NCI-H187 (cell line): Measurements from ENCODE around the gene SCART1.
"Not testable (repeated sequence)": the region's sequence is repeated elsewhere in the genome, so short reads cannot be mapped to it uniquely, and the experiment has no call there.

Experiments used
- DNase-seq, 2 experiments: peaks; one replicate each; lab custom pipeline; 2025; lab: John Stamatoyannopoulos, UW

The SCART1 gene

GRCh38 chr10:133474027-133474426 lies 20.3 kb downstream of the SCART1 start:
- no peak for DNase-seq

GRCh38 chr10:133474665-133475424 lies 21.1 kb downstream of the SCART1 start:
- no peak for DNase-seq

- no peak for DNase-seq
Observed at GRCh38 chr10:133475425-133475734, 21.6 kb downstream of the SCART1 start.

- no peak for DNase-seq
Observed at GRCh38 chr10:133475821-133476640, 22.3 kb downstream of the SCART1 start.

GRCh38 chr10:133476641-133476990 lies 22.9 kb downstream of the SCART1 start:
- DNase-seq = no peak

DNA sequence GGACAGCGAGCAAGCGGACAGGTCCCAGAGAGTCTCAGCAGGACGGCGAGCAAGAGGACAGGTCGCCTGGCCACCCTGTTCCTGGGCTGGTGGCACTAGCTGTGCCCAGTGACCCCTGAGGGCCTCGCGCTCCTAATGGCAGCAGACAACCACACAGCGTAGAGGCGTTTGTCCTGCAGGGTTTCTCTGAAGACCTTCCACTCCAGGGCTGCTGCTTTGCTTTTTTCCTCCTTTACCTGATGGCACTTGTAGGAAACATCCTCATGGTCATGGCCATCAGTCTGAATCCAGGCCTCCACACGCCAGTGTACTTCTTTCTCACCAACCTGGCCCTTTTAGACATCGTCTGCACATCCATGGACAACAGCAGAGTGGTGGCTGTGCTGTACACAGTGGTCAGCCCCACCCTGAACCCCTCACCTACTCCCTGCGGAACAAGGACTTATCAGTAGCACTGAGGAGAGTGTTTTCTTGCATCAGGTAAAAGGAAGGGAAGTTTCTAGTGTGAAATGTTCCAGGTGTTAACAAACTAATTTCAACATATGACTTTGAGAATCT lies 27.4 kb downstream of the SCART1 start:
- no peak for DNase-seq

DNA sequence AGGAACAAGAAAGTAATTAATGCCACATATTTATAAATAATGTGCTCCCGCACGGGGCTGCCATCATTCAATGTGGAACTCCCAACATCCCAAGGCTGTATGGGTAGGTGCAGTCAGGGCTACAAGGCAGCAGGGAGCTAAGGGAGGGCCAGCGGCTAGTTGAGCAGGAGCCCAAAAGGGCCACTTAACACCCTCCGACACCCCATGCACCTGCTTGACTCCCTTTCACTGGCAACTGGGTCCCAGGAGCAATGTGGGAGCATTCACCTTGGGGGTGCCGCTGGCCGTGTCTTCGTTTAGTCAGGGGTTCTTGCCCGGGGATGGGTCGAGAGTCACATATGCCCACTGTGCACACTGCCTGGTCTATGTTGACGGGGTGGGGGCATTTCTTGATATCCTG lies 27.9 kb downstream of the SCART1 start:
- no peak for DNase-seq

- DNase-seq = no peak
Observed at GRCh38 chr10:133484818-133485217, 31.1 kb downstream of the SCART1 start.

GRCh38 chr10:133487085-133487484 lies 33.3 kb downstream of the SCART1 start:
- no peak for DNase-seq

GRCh38 chr10:133488354-133488753 lies 34.6 kb downstream of the SCART1 start:
- DNase-seq = no peak

DNA sequence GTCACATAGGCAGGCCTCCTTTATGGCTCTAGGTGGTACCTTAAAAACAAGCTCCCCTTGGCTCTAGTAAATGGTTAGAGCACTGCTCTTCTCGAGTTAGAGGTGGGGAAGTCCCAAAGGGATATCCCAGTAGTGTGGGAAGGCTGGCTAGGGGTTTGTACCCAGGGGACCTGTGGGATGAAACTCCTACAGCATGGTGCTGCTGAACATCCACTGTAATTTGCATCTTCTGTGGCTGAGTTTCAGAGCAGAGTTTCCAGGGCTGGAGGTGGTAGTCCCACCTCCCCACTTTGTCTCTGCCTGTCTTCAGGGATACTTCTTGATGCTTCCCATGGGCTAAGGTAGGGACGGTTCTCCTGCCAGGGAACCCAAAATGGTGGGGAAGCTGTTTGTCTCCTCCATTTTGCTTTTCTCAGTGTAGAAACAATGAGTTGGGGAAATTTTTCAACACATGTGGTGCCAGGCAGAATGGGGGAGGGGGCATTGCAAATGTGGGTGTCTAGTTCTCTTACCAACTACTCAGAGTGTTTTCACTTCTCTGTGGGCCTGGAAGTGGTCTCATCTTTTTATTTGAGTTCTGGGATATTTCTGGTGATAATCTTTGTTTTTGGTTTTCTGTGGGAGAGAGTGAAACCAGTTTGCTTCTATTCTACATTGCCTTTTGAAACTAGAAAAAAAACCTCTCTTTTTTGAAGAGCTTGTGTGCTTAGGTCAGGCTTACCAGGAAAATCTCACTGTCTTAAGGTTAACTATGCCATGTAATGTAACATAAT lies 36.3 kb downstream of the SCART1 start:
- DNase-seq = no peak

DNA sequence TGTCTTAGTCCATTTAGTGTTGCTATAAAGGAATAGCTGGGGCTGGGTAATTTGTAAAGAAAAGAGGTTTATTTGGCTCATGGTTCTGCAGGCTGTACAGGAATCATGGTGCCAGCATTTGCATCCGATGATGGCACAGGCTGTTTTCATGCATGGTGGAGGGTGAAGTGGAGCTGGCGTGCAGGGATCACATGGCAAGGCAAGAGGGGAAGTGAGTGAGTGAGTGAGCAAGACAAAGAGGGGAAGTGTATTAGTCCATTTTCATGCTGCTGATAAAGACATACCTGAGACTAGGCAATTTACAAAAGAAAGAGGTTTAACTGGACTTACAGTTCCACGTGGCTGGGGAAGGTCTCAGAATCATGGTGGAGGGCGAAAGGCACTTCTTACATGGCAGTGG lies 39.8 kb downstream of the SCART1 start:
- not testable (repeated sequence) for DNase-seq

- DNase-seq = not testable (repeated sequence)
Observed at GRCh38 chr10:133497363-133497762, 43.6 kb downstream of the SCART1 start.

DNA sequence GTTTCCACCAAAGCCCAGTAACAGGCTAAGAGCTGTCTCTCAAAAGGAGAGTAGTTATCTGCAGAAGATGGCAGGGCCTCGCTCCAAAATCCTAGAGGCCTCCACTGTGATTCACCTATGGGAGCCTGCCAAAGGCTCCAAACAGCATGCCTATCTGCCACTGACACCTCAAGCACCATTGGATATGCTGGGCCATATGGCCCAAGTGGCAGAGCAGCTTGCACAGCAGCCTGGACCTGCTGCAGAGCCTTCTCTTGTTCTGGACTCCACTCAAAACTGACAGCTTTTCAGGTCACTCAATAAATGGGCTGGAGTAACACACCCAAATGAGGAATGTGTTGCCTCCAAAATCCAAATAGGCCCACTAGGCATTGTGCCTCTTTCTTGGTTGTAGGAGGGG lies 45.4 kb downstream of the SCART1 start:
- not testable (repeated sequence) for DNase-seq

GRCh38 chr10:133500897-133501296 lies 47.2 kb downstream of the SCART1 start:
- DNase-seq = not testable (repeated sequence)

DNA sequence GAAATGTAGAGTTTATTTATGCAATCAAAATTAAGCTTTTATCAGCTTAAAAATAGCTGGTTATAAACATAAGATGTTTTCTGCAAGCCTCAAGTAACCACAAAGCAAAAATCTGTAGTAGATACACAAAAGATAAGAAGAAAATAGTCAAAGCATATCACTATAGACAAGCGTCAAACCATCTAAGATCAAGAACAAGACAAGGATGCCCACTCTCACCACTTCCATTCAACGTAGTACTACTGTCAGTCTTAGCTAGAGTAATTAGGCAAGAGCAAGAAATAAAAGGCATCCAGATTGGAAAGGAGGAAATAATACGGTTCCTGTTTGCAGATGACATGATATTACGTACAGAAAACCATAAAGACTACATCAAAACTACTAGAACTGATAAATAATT lies 56.0 kb downstream of the SCART1 start:
- DNase-seq = no peak

DNA sequence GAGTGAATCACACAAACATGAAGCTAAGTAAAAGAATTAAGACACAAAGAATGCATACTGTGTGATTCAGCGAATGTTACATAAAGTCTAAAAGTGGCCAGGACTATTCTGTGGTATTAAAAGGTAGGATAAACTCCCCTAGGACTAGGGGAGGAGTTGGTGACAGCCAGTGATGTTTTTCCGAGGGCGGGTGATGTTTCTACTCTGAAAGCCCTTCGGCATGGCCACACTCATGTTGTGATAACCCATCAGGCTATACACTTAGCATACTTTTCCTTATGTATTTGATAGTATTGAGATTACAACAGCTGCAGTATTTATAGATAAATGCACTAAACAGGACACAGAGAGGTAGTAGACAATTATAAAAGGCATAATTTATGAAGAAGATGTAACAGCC lies 57.7 kb downstream of the SCART1 start:
- DNase-seq = no peak

GRCh38 chr10:133511907-133512528 lies 58.3 kb downstream of the SCART1 start:
- no peak for DNase-seq

GRCh38 chr10:133515471-133515870 lies 61.7 kb downstream of the SCART1 start:
- DNase-seq = no peak

DNA sequence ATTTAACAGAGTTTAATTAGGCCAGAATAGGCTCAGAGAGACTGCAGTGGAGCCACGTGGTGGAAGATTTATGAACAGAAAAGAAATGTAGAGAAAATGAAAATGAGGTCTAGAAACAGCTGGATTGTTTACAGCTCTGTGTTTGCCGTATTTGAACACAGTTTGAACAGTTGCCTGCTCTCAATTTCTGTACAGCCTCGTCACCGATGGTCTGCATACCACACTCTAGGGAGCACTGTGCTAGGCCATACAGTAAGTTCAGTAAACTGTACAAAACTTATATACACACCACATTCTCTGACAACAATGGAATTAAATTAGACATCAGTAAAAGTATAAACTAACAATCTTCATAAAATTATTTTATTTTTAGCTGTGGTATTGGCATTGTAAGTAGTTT lies 62.3 kb downstream of the SCART1 start:
- DNase-seq = no peak

DNA sequence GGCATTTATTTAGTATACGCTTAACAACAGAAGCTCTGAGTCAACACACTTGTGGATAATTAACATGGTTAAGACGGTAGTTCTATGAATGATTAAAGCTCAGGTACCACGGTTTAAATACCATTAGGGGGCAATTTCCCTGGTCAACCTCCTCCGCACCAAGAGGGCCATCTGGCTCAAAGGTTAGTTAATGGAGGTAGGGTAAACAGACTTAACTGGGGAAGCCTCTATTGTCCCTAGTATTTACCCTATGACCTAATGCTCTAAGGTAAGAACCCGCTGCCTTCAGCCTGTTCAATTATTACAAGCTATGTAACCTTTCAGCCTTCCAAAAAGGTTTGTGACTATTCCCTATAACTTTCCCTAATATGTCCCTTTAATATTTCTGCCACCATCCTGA lies 64.8 kb downstream of the SCART1 start:
- not testable (repeated sequence) for DNase-seq
